Jurkat, Clone E6-1 (cell line): ENCODE data around the gene OPA3.
"Not testable (repeated sequence)": the region's sequence is repeated elsewhere in the genome, so short reads cannot be mapped to it uniquely, and the experiment has no call there.

Source experiments
- DNase-seq: peaks from one replicate; pipeline ENCODE4 v3.0.0-alpha.2; 2011; ENCODE audit warnings: low read depth, low spot score
- H3K4me3 ChIP-seq: 2 replicates; pipeline ENCODE4 v1.5.1; 2011; ENCODE audit warnings: mild to moderate bottlenecking, low read length, control low read depth, moderate library complexity

Gene OPA3

DNA sequence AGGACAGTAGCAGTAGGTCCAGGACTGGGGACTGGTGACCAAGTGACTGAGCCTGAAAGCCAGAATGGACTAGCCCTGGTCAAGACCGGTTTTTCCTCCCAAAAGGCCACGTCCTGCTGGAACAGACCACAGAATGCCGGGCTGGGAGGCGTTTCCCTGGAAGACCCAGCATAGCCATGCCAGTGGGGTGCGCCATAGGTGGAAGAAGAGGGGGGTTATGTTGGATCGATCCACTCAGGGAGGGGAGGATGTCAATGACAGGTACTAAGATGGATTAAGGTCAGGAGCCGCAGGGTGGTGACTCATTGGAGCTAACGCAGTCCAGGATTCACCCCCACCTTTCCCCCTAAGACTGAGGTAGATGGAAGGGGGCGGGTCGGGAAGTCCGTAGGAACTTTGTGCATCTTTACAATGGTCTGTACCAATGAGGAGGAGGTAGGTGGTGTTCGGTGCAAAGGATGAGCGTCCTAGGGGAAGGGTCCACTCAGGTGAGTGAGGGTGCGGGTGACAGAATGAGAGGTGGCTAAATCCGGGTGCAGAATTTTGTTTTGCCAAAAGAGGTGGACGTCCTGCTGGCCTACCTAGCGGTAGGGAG, 56.4 kb downstream of the OPA3 start:
- no peak for DNase-seq
- no peak overlapping the region for H3K4me3 ChIP-seq

DNA sequence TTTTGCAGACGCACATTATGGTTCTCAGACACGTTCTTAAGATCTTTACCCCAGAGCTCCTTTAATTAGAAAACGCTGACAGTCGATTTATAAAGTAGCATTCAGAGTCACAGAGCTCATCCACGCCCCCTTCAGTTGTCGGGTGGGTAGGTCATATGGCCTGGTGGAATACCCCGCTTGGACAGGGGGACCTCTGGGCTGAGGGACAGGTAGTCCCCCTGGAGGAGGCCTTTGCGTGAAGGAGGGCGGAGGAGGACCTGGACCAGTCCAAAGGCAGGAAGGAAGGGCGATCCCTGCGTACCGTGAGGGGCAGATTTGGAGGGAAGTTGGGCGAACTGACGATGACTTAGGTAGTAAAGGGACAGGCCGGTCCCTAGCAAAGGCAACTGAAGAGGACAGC, 56.9 kb downstream of the OPA3 start:
- no peak overlapping the region for H3K4me3 ChIP-seq
- DNase-seq: no peak

DNA sequence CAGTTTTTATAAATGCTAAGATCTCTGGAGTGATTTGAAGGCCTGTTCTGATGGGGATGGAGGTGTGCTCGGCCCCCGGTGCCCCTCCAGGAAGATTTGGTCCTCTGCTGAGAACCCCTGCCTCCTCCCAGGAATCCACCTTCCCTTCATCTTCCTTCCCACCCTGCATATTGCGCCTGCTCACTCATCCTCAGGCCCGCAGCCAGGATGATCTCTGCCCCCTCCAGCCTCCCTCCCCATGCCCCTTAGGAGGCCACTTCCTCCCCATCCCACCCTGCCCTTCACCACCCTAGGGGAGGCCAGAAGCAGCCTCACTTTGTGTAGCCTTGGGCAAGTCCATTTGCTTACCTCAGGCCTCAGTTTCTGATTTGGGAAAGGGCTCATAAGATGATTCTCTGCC, 57.6 kb downstream of the OPA3 start:
- H3K4me3 ChIP-seq: no peak overlapping the region
- DNase-seq: no peak

DNA sequence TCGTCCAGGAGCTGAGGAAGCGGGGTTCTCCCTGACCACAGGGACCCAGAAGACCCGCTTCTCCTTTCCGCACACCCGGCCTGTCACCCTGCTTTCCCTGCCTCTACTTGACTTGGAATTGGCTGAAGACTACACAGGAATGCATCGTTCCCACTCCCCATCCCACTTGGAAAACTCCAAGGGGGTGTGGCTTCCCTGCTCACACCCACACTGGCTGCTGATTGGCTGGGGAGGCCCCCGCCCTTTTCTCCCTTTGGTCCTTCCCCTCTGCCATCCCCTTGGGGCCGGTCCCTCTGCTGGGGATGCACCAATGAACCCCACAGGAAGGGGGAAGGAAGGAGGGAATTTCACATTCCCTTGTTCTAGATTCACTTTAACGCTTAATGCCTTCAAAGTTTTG, 58.5 kb downstream of the OPA3 start:
- DNase-seq: no peak

DNA sequence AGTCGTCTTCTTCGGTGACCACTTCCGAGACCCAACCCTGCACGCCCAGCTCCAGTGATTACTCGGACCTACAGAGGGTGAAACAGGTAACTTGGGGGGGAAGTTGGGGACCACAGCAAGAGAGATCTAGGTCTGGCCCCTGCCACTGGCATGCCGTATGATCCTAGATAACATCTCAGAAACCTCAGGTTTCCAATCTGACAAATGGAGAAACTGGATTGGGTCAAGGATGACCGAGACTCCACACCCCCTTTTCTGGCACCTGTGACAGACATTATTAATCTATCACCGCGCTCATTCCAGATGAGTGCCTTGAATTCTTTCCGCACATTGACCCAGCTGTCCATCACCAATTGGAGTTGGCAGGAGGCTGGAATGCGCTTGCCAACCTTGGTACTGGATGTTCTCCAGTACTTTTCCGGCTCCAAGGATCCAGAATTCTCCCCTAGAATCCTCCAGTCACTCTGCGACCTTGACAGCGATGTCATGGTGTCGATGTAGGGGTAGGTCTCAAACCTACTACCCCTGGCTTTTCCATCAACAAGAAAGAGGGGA, 60.0 kb downstream of the OPA3 start:
- DNase-seq: no peak
- H3K4me3 ChIP-seq: no peak overlapping the region

More for the DNA sequence above, 58.5 kb downstream of the OPA3 start:
- no peak overlapping the region for H3K4me3 ChIP-seq

DNA sequence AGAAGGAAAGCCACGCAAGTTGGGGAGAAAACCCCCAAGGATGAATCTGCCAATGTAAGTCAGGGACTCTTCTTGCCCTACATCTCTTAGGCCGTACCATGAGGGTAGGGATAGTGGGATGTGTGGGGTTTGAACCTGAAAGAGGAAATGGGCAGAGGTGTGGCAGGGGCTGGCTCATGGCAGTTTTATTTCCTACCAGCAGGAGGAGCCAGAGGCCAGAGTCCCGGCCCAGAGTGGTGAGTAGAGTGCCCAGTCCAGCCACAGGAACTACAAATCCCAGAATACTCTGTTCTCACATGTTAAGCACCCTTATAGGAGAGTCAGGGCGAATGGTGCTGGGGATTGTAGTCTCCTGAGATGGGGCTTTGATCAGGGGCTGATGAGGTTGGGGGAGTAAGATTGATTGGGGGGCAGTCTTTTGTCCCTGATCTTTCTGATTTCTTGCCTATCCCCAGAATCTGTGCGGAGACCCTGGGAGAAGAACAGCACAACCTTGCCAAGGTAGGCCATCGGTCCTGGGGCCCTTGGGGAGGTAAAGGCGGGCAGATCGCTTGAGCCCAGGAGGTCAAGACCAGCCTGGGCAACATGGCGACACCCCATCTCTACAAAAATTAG, 60.9 kb downstream of the OPA3 start:
- H3K4me3 ChIP-seq: no peak overlapping the region
- peak; percentile 63 for DNase-seq

DNA sequence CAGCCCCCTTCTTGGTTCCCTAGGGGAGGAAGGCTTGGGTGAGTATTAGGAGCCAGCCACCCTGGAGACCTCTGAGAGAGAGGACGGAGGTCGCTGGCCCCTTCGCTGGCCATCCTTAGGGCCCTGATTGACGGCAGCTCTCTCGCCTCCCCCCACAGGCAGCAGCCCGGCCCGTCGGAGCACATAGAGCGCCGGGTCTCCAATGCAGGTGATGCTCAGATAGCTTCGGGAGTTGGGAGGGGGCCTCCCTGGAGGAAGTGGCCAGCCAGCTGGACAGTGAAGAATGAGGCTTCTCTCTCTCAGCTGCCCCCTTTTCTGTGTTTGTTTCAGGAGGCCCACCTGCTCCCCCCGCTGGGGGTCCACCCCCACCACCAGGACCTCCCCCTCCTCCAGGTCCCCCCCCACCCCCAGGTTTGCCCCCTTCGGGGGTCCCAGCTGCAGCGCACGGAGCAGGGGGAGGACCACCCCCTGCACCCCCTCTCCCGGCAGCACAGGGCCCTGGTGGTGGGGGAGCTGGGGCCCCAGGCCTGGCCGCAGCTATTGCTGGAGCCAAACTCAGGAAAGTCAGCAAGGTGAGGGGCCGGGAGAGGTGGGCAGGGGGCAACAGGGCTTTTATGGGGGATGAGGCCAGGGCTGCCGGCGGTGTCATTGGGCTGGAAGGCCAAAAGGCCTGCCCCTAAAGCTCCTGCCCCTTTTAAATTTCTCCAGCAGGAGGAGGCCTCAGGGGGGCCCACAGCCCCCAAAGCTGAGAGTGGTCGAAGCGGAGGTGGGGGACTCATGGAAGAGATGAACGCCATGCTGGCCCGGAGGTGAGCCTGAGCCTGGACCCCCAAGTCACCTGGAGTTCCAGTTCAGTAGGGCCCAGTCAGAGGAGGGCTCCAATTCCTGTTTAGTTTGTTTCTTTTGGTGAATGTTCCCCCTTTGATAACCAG, 62.3 kb downstream of the OPA3 start:
- DNase-seq: no peak
- H3K4me3 ChIP-seq: no peak overlapping the region

DNA sequence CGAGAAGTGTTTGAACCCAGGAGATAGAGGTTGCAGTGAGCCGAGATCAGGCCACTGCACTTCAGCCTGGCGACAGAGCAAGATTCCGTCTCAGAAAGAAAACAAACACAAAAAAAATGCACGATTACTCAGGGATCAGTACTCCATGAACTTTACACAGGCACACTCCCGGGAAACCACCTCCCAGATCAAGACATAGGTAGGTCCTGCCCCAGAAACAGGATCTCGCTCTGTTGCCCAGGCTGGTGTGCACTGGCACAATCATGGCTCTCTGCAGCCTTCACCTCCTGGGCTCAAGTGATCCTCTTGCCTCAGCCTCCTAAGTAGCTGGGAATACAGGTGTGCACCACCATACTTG, 66.2 kb downstream of the OPA3 start:
- no peak overlapping the region for H3K4me3 ChIP-seq
- DNase-seq: no peak

DNA sequence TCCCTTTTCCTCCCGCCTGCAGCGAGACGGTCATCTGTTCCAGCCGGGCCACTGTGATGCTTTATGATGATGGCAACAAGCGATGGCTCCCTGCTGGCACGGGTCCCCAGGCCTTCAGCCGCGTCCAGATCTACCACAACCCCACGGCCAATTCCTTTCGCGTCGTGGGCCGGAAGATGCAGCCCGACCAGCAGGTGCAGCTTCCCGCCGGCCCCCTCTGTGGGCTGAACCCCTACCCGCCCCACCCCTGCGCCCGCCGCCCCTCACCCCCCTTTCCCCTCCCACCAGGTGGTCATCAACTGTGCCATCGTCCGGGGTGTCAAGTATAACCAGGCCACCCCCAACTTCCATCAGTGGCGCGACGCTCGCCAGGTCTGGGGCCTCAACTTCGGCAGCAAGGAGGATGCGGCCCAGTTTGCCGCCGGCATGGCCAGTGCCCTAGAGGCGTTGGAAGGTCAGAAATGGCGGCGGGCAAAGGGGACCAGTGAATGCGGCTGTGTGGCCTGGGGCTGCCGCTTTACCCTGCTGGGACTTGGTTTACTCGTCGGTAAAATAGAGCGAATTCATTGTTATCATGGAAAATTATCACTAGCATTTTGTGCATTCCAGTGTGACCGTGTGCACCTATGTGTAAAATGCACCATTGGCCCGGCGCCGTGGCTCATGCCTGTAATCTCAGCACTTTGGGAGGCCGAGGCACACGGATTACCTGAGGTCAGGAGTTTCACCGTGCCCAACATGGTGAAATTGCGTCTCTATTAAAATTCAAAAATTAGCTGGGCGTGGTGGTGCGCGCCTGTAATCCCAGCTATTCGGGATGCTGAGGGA, 66.7 kb downstream of the OPA3 start:
- no peak for DNase-seq
- no peak overlapping the region for H3K4me3 ChIP-seq

DNA sequence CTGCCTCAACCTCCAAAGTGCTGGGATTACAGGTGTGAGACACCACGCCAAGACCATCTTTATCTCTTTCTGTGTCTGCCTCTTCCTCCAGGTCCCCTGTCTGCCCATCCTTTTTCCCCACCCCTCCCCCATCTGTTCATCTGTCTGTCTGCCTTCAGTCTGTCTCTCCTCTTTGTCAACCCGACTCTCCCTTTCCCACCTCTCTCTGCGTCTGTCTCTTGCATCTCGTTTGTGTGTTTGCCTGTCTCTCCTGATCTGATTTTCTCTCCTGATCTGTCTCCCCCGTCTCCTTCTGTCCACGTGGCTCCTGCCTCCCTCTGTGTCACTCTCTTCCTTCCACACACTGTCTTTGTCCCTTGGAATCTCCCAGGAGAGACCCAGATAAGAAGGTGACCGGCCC, 67.4 kb downstream of the OPA3 start:
- DNase-seq: no peak
- no peak overlapping the region for H3K4me3 ChIP-seq

DNA sequence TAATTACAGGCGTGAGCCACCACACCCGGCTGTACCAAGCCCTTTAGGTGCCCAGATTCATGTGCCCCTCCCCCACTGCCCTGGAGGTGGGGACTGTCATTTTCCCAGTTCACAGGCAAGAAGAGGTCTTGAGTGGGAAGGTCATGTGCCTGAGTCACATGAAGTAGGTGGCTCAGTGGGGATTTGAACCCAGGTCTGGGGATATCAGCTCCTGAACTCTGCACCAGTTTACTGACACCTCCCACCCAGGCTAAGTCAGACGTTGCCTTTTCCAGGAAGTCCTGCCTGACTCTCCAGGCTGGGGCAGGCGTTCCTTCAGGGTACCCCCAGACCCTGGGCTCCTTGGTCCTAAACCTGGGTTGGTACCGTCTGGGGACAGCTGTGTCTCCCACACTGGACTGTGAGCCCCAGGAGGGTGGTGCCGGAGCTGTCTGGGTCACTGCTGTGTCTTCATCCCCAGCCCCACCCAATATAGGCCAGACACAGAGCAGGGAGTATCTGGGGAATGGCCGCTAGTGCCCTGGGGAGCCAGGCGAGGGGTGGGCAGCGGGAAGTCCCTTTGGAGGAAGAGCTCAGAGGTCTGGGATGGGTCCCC, 68.7 kb downstream of the OPA3 start:
- no peak for DNase-seq
- H3K4me3 ChIP-seq: no peak overlapping the region

DNA sequence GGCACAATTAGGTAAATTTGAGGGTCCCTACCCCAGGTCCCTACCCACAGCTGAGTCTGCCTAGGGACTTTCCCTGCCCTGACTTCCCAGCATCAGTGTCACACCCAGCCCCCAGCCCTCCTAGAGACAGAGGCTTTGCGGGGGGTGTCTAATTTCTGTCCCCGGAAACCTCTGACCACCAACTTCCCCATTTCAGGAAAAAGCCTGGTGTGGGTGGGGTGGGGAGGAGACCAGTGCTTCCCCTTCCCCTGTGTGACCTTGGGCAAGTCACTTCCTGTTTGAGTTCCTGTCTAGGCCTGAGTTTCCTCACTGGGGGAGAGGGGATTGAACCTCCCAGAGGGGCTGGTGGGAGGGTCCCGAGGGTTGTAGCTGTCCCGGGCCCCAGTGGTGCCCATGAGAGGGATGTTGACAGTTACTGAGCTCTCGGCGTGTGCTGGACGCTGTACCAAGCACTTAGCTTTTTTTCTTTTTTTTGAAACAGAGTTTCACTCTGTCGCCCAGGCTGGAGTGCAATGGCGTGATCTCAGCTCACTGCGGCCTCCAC, 69.4 kb downstream of the OPA3 start:
- no peak for DNase-seq
- H3K4me3 ChIP-seq: no peak overlapping the region

DNA sequence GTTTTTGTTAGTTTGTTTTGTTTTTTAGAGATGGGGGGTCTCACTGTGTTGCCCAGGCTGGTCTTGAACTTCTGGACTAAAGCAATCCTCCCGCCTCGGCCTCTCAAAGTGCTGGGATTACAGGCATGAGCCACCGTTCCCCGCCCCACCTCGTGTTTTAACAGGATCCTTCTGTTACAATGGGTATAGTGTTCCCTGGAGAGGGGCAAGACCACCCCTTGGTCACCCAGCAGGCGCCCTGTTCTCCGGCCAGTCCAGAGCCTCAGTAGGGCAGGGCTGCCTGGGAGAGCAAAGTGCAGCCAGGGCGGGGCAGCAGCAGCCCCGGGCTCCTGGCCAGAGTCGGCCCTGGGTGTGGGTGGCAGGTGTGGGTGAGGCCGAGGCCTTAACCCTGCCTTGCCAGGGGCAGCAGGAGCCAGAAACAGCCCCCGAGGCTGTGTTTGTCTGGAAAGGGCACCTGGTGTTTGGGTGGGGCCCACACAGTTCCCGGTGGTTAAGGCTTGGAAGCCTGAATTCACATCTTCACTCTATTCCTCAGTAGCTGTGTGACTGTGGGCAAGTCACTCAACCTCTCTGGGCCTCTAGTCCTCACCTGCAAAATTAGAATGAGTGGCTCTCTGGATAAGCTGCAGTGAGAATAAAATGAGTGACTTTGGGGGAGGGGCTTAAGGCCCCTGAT, 70.1 kb downstream of the OPA3 start:
- DNase-seq: no peak

DNA sequence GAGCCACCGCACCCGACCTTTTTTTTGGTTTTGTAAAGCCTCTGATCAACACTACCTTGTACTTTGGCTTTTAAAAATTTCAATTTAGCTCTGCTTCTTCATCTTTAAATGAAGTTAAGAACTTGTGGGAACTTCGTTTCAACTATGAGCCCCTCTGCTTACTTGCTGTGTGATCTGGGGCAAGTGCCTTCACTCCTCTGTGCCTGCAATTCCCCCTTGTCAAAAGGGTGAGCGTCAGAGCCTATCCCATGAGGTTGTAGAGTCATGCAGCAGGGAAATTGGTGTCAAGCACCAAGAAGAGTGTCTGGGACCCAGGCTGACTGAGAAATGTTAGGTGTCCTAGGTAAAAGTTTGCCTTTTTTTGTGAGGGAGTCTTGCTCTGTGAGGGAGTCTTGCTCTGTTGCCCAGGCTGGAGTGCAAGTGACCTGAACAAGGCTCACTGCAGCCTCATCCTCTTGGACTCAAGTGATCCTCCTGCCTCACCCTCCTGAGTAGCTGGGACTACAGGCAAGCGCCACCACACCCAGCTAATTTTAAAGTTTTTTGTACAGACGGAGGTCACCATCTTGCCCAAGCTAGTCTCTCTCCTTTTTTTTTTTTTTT, 71.6 kb downstream of the OPA3 start:
- no peak overlapping the region for H3K4me3 ChIP-seq
- DNase-seq: no peak

More for the DNA sequence above, 70.1 kb downstream of the OPA3 start:
- H3K4me3 ChIP-seq: no peak overlapping the region

DNA sequence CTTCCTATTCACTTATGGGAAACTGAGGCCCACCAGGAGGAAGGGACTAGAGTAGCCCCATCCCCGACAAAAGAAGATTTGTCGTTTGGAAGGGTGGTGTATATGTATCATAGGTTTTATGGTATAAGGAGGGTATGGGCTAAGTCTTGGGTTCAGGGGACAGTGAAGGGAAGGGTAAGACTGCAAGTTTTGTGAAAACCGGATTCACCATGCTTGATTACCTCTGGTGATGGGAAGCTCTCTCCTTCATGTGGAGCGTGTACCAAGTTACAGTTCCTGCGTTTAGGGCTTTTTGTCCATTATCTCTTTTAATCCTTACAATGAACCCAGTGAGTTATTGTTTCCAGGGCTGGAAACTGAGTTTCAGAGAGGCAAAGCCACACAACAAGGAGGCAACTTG, 73.5 kb downstream of the OPA3 start:
- H3K4me3 ChIP-seq: no peak overlapping the region
- DNase-seq: no peak

DNA sequence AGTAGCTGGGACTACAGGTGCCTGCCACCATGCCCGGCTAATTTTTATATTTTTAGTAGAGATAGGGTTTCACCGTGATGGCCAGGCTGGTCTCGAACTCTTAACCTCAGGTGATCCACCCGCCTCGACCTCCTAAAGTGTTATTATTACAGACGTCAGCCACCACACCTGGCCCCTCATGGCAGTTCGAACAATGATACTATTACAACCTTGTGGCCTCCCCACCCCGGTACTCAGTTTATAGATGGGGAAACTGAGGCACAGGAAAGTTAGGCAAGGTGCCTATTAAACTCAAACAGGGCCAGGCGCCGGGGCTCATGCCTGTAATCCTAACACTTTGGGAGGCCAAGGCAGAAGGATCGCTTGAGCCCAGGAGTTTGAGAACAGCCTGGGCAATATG, 74.2 kb downstream of the OPA3 start:
- H3K4me3 ChIP-seq, DNase-seq: not testable (repeated sequence)

DNA sequence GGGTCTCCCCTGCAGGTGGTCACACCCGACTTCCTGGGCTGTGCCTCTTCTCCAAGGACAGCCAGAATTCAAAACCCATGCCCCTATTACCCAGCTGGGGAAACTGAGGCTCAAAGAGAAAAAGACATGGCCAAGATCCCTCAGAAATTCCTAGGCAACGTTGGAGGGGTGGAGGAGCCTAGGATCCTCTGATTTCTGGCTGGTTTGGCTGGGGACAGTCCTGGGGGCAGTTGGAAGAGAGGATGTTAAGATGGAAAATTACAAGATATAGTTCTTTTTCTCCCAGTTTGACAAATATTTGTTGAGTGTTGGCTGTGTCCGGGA, 74.9 kb downstream of the OPA3 start:
- H3K4me3 ChIP-seq: no peak overlapping the region
- no peak for DNase-seq
